Kidney epithelial cell (primary cell): Measurements from ENCODE around the gene PLEKHG5. TPM values are rescaled to one million over a fixed set of nuclear protein-coding genes. Genes with fewer than 3 reads are reported as not detected.

Source experiments
- DNase-seq: peaks from one replicate; pipeline ENCODE4 v3.0.0-alpha.2; 2010; ENCODE audit warnings: low read depth
- H3K27me3 ChIP-seq: 2 replicates; pipeline ENCODE4 v1.6.0; 2011; ENCODE audit warnings: low read length; ENCODE audit not compliant: control insufficient read depth, insufficient read depth
- H3K36me3 ChIP-seq: 2 replicates; pipeline ENCODE4 v1.5.1; 2011; ENCODE audit warnings: low read length; ENCODE audit not compliant: control insufficient read depth, insufficient read depth
- H3K4me3 ChIP-seq: 2 replicates; pipeline ENCODE4 v1.5.1; 2011; ENCODE audit warnings: low read depth, mild to moderate bottlenecking, control low read depth, low read length
- total RNA-seq: library from RNA; depleted of rRNA; stranded (reverse); fragments of >200 nt; gene quantifications from 2 replicates; pipeline ENCODE4 v1.2.3, GENCODE V29; 2015
- TF ChIP-seq, protein P1 (sequence below): IDR thresholded peaks from 2 replicates; pipeline ENCODE4 v1.5.1; 2011; ENCODE audit warnings: mild to moderate bottlenecking, moderate library complexity, low read length, control low read depth, inconsistent platforms; ENCODE audit not compliant: insufficient read depth, poor library complexity, severe bottlenecking

PLEKHG5 gene
- total RNA-seq, 1 donor from 2014 or later, result 26.4 TPM

DNA sequence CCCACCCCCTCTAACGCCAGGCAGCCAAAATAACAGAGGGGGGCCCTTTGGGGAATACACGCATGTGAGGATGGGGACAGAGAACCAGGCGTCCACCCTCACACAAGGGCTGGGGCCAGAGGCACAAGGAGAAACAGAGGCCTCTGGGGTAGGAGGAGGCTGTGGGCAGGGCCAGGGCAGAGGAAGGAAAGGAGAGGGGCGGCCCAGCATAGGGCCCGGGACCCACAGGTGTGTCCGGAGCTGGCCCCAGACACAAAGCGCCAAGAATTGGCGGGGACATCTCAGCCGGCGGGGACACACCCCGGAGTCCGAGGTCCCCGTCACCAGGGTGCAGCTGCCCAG lies 6.7 kb downstream of the PLEKHG5 start:
- DNase-seq, result no peak
- H3K4me3 ChIP-seq, result peak overlapping the region; percentile 65
- no peaks in the 10 kb centered on the region for H3K36me3 ChIP-seq
- TF ChIP-seq, protein P1, sequence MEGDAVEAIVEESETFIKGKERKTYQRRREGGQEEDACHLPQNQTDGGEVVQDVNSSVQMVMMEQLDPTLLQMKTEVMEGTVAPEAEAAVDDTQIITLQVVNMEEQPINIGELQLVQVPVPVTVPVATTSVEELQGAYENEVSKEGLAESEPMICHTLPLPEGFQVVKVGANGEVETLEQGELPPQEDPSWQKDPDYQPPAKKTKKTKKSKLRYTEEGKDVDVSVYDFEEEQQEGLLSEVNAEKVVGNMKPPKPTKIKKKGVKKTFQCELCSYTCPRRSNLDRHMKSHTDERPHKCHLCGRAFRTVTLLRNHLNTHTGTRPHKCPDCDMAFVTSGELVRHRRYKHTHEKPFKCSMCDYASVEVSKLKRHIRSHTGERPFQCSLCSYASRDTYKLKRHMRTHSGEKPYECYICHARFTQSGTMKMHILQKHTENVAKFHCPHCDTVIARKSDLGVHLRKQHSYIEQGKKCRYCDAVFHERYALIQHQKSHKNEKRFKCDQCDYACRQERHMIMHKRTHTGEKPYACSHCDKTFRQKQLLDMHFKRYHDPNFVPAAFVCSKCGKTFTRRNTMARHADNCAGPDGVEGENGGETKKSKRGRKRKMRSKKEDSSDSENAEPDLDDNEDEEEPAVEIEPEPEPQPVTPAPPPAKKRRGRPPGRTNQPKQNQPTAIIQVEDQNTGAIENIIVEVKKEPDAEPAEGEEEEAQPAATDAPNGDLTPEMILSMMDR, result no peak
- no peaks in the 10 kb centered on the region for H3K27me3 ChIP-seq

DNA sequence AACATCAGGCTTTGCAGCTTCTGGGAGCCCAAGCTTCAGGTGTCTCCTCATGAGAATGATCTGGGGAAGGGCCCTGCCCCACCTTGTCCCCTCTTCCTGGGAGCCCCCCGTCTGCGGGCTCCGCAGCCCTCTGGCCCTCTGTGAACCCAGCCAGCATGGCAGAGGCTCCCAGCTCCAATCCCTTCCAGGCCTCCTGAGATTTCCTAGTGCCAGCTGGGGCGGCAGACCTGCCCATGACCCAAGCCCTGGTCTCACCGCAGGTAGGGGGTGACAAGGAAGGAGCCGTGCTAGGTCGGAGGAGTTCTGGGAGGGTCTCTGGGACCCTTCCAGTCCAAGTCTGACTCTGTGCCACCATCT lies 7.7 kb downstream of the PLEKHG5 start:
- Histone ChIP-seq H3K36me3 (no peaks in the 10 kb centered on the region), H3K4me3 (no peak overlapping the region), H3K27me3 (no peaks in the 10 kb centered on the region)
- TF ChIP-seq, protein P1, result no peak
- no peak for DNase-seq

DNA sequence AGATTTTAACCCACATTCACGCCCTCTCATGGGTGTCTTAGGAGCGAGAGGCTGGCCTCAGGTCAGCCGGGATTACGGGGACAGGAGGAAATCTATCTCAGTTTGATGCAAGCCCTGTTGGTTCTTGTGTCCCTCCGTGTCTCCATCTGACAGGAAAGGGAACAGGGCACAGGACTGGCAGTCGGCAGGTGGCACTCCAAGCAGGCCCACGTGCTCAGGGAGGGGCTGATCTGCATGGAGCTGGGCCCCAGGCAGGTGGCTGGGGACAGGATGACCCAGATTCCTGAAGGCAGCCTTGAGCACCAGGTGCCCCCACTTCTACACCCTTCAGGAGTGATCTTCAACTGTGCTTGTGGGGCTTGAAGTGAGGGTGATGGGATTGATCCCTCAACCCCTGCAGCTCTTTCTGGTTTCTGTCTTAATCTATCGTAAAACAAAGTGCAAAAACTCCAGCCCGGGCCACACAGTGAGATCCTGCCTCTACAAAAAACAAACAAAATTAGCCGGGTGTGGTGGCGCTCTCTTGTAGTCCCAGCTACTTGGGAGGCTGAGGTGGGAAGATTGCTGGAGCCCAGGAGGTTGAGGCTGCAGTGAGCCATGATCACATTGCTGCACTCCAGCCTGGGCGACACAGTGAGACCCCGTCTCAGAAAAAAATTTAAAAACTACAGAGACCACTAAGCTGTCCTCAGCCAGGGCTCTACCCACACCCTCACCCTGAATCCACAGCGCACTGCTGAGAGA lies 8.3 kb downstream of the PLEKHG5 start:
- DNase-seq, result no peak
- H3K27me3 ChIP-seq, result no peaks in the 10 kb centered on the region
- TF ChIP-seq, protein P1, result no peak
- no peaks in the 10 kb centered on the region for H3K36me3 ChIP-seq
- H3K4me3 ChIP-seq, result no peak overlapping the region

DNA sequence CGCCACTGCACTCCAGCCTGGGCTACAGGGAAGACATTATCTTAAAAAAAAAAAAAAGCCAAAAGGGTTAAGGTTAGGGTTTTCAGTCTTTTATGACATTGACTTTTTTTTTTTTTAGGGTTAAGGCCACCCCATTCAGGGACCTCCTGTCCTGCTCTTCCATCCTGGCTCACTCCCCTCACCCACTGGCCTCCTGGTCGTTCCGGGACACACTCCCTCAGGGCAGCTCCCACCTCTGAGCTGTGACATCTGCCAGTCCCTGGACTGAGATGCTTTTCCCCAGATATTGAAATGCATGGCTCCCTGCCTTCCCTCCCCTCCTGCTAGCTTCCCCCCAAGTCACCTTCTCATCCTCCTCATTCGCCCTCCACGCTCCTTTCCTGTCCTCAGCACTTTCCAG lies 9.6 kb downstream of the PLEKHG5 start:
- H3K27me3 ChIP-seq, result no peaks in the 10 kb centered on the region
- TF ChIP-seq, protein P1, result no peak
- no peak for DNase-seq
- H3K36me3 ChIP-seq, result no peaks in the 10 kb centered on the region
- H3K4me3 ChIP-seq, result no peak overlapping the region

DNA sequence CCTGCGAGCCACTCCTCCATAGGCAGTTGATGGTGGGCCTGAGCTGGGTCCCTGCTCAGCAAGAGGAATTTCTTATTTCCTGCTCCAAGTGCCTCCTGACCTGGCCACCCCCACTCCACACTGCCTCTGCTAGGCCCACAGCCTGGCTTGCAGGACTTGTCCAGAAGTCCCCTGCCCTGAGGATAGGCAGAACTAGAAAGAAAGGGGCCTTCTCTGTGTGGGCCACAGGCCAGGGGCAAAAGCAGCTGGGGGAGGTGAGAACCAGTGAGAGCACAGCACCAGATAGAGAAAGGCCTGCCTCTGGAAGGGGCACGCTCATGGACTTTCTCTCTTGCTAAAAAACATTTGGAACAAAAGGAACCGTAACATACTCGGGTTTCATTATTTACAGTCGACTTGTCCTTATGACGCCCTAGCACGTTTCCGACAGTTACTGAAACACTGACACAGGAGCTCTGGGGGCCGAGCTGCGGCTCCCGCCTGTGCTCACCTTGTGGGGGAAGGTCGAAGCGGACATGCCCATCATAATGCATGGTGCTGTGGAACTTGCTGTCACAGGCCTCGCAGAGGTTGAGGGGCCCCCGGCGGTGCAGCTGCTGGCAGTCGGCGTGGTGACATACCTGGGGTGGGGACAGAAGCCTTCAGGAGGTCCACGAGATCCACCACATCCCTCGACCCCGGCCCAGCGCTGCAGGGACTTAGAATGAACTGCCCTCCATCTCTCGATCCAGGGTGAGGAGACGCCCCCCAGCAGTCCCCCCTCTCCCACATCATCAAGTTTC lies 14.2 kb downstream of the PLEKHG5 start:
- Histone ChIP-seq H3K36me3 (no peaks in the 10 kb centered on the region), H3K27me3 (no peaks in the 10 kb centered on the region), H3K4me3 (no peak overlapping the region)
- DNase-seq, result no peak
- TF ChIP-seq, protein P1, result no peak

DNA sequence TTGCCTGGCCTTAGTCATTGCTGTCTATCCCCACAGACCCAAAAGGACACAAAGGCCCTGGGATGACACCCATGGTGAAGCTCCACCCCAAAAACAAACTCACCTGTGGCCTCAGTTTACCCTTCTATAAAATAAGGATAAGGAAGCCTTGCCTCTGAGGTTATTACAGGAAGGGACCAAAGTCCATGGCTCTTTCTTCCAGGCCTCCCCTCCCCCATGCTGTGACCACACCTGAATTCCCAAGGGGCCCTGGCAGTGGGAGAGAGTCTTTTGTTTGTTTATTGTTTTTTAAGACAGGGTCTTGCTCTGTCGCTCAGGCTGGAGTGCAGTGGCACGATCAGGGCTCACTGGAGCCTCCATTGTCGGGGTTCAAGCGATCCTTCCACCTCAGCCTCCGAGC lies 15.0 kb downstream of the PLEKHG5 start:
- H3K36me3 ChIP-seq, result peaks cover 1% of the 10 kb centered on the region

More for the DNA sequence above, 15.0 kb downstream of the PLEKHG5 start:
- DNase-seq, result no peak
- H3K27me3 ChIP-seq, result no peaks in the 10 kb centered on the region
- no peak overlapping the region for H3K4me3 ChIP-seq
- TF ChIP-seq, protein P1, result no peak
